ENCODE results near the gene ZFP69.

Gene ZFP69

GRCh38 chr1:40508375-40509341 lies 31.6 kb downstream of the ZFP69 start, which contains the start of gene EXO5:
EXO5 (plus strand) TSS chr1:40508767; CDS start chr1:40514545, 5,778 bp downstream.
- Histone ChIP-seq H3K4me2 (ENCODE audit: low read length) (peak within 1 kb of the TSS; percentile 98), H4K20me1 (ENCODE audit: control insufficient read depth, insufficient read depth, low read depth, low read length) (no peaks in the 10 kb centered on the region), H3K4me1 (ENCODE audit: control insufficient read depth, low read length) (peaks cover 20% of the 10 kb centered on the region), H3K9me2 (replicated peaks; ENCODE audit: control insufficient read depth, low read length) (no peaks in the 10 kb centered on the region), H3K4me3 (ENCODE audit: low read length) (peak within 1 kb of the TSS; percentile 97), H3K79me2 (ENCODE audit: control insufficient read depth, low read length) (peaks cover 28% of the 10 kb centered on the region), H3K27me3 (ENCODE audit: control insufficient read depth, low read length) (no peaks in the 10 kb centered on the region), H3K36me3 (ENCODE audit: control insufficient read depth, low read length) (peaks cover 12% of the 10 kb centered on the region), H3F3A (ENCODE audit: control insufficient read depth, insufficient read depth) (peaks cover 3% of the 10 kb centered on the region; the same call in 1 of the 2 replicates), H3K9me3 (ENCODE audit: control insufficient read depth, insufficient read depth, low read length) (peaks cover 9% of the 10 kb centered on the region; the same call in 1 of the 2 replicates), H3K27ac (ENCODE audit: low read depth, low read length) (peak within 1 kb of the TSS; percentile 52)
- TF ChIP-seq EZH2phosphoT487 (IDR thresholded peaks at IDR 0.05; ENCODE audit: borderline replicate concordance, low read length) (no peak), CTCF (IDR thresholded peaks at IDR 0.05; ENCODE audit: low read depth, low read length, poor library complexity, severe bottlenecking) (no peak)

- Histone ChIP-seq H4K20me1 (ENCODE audit: control insufficient read depth, insufficient read depth, low read depth, low read length) (no peaks in the 10 kb centered on the region), H3K4me3 (ENCODE audit: low read length) (no peak overlapping the region), H3K9me3 (ENCODE audit: control insufficient read depth, insufficient read depth, low read length) (no peaks in the 10 kb centered on the region), H3K79me2 (ENCODE audit: control insufficient read depth, low read length) (no peaks in the 10 kb centered on the region), H3K27ac (ENCODE audit: low read depth, low read length) (no peak overlapping the region), H3K9me2 (replicated peaks; ENCODE audit: control insufficient read depth, low read length) (no peaks in the 10 kb centered on the region), H3K4me2 (ENCODE audit: low read length) (no peak overlapping the region), H3K4me1 (ENCODE audit: control insufficient read depth, low read length) (no peaks in the 10 kb centered on the region), H3K27me3 (ENCODE audit: control insufficient read depth, low read length) (no peaks in the 10 kb centered on the region), H3K36me3 (ENCODE audit: control insufficient read depth, low read length) (peaks cover 15% of the 10 kb centered on the region), H3F3A (ENCODE audit: control insufficient read depth, insufficient read depth) (no peaks in the 10 kb centered on the region)
- TF ChIP-seq EZH2phosphoT487 (IDR thresholded peaks at IDR 0.05; ENCODE audit: borderline replicate concordance, low read length) (no peak), CTCF (IDR thresholded peaks at IDR 0.05; ENCODE audit: low read depth, low read length, poor library complexity, severe bottlenecking) (no peak)
Measured at GRCh38 chr1:40519517-40519916, 42.4 kb downstream of the ZFP69 start.

GRCh38 chr1:40530735-40531380 lies 53.8 kb downstream of the ZFP69 start:
- Histone ChIP-seq H3K27ac (ENCODE audit: low read depth, low read length) (peak overlapping the region; percentile 29; the same call in 1 of the 2 replicates), H3K4me1 (ENCODE audit: control insufficient read depth, low read length) (peaks cover 20% of the 10 kb centered on the region), H3F3A (ENCODE audit: control insufficient read depth, insufficient read depth) (peaks cover 4% of the 10 kb centered on the region), H3K4me3 (ENCODE audit: low read length) (peak overlapping the region; percentile 84), H3K79me2 (ENCODE audit: control insufficient read depth, low read length) (peaks cover 12% of the 10 kb centered on the region), H3K36me3 (ENCODE audit: control insufficient read depth, low read length) (peaks cover 16% of the 10 kb centered on the region), H4K20me1 (ENCODE audit: control insufficient read depth, insufficient read depth, low read depth, low read length) (no peaks in the 10 kb centered on the region), H3K9me2 (replicated peaks; ENCODE audit: control insufficient read depth, low read length) (no peaks in the 10 kb centered on the region), H3K4me2 (ENCODE audit: low read length) (peak overlapping the region; percentile 85), H3K9me3 (ENCODE audit: control insufficient read depth, insufficient read depth, low read length) (no peaks in the 10 kb centered on the region; the same call in 1 of the 2 replicates), H3K27me3 (ENCODE audit: control insufficient read depth, low read length) (no peaks in the 10 kb centered on the region)
- TF ChIP-seq CTCF (IDR thresholded peaks at IDR 0.05; ENCODE audit: low read depth, low read length, poor library complexity, severe bottlenecking) (no peak), EZH2phosphoT487 (IDR thresholded peaks at IDR 0.05; ENCODE audit: borderline replicate concordance, low read length) (no peak)
